Neural cell (in vitro differentiated cells): ENCODE results near the gene FBXW2. TPM values are rescaled to one million over a fixed set of nuclear protein-coding genes. Genes with fewer than 3 reads are reported as not detected.

ENCODE experiments used
- H2AFZ ChIP-seq: fragments of 200-600, 300-800 bp; sonication (generic), shearing (Covaris generic); 2 replicates; pipeline ENCODE4 v1.6.0; 2014; ENCODE audit warnings: low read depth, mild to moderate bottlenecking, antibody characterized with exemption, low read length, moderate library complexity
- H3F3A ChIP-seq: fragments of 200-600 bp; shearing (Covaris generic); 2 replicates; pipeline ENCODE4 v1.6.1; 2016; ENCODE audit warnings: mild to moderate bottlenecking, moderate library complexity, mixed read lengths, antibody characterized with exemption, low read length; ENCODE audit not compliant: insufficient read depth, poor library complexity, severe bottlenecking
- H3K27ac ChIP-seq: fragments of 200-600, 300-800 bp; sonication (generic), shearing (Covaris generic); 2 replicates; pipeline ENCODE4 v1.5.1; 2014; ENCODE audit warnings: mild to moderate bottlenecking, low read length, moderate library complexity
- H3K27me3 ChIP-seq: fragments of 300-800, 200-600 bp; sonication (generic), shearing (Covaris generic); 2 replicates; pipeline ENCODE4 v1.6.0; 2014; ENCODE audit warnings: mild to moderate bottlenecking, low read depth, low read length, moderate library complexity; ENCODE audit not compliant: insufficient read depth
- H3K36me3 ChIP-seq: fragments of 300-800, 200-600 bp; sonication (generic), shearing (Covaris generic); 2 replicates; pipeline ENCODE4 v1.5.1; 2014; ENCODE audit warnings: mild to moderate bottlenecking, antibody characterized with exemption, low read length, moderate library complexity; ENCODE audit not compliant: insufficient read depth
- H3K4me2 ChIP-seq: fragments of 300-800, 200-600 bp; sonication (generic), shearing (Covaris generic); 2 replicates; pipeline ENCODE4 v1.6.0; 2014; ENCODE audit warnings: mild to moderate bottlenecking, low read length
- H3K4me3 ChIP-seq: fragments of 300-800, 200-600 bp; sonication (generic), shearing (Covaris generic); 2 replicates; pipeline ENCODE4 v1.5.1; 2014; ENCODE audit warnings: mild to moderate bottlenecking, low read length, moderate library complexity
- H3K79me2 ChIP-seq: fragments of 200-600 bp; shearing (Covaris generic); replicated peaks from 2 replicates; pipeline ENCODE4 v1.6.0; 2014; ENCODE audit warnings: mild to moderate bottlenecking, low read length, moderate library complexity; ENCODE audit not compliant: insufficient read depth
- H3K9ac ChIP-seq: fragments of 300-800, 200-600 bp; sonication (generic), shearing (Covaris generic); 2 replicates; pipeline ENCODE4 v1.6.1; 2016; ENCODE audit warnings: mild to moderate bottlenecking, low read length, mixed read lengths
- H3K9me2 ChIP-seq: fragments of 200-600 bp; shearing (Covaris generic); 2 replicates; pipeline ENCODE4 v1.6.1; 2016; ENCODE audit warnings: mild to moderate bottlenecking, low read length, mixed read lengths; ENCODE audit not compliant: insufficient read depth
- H3K9me3 ChIP-seq: fragments of 200-600, 300-800 bp; sonication (generic), shearing (Covaris generic); 2 replicates; pipeline ENCODE4 v1.6.1; 2016; ENCODE audit warnings: mild to moderate bottlenecking, mixed run types, low read length, moderate library complexity, mixed read lengths
- H4K20me1 ChIP-seq: fragments of 200-600 bp; shearing (Covaris generic); 2 replicates; pipeline ENCODE4 v1.6.1; 2016; ENCODE audit warnings: mild to moderate bottlenecking, mixed run types; ENCODE audit not compliant: insufficient read depth
- EP300 ChIP-seq: fragments of 450-650 bp; conservative IDR thresholded peaks from 2 replicates; pipeline ENCODE4 v1.6.1; 2014; ENCODE audit warnings: antibody characterized with exemption, mild to moderate bottlenecking, moderate library complexity; ENCODE audit not compliant: poor library complexity, severe bottlenecking
- EZH2 ChIP-seq: fragments of 200-600, 300-800 bp; shearing (Covaris generic), sonication (generic); IDR thresholded peaks from 2 replicates; pipeline ENCODE4 v1.6.1; 2014; ENCODE audit warnings: antibody characterized with exemption, low read length, borderline replicate concordance, mild to moderate bottlenecking; ENCODE audit not compliant: insufficient read depth, poor library complexity, severe bottlenecking
- MXI1 ChIP-seq: fragments of 450-650 bp; conservative IDR thresholded peaks from 2 replicates; pipeline ENCODE4 v1.6.1; 2014; ENCODE audit warnings: antibody characterized with exemption, mild to moderate bottlenecking; ENCODE audit not compliant: poor library complexity, severe bottlenecking
- POLR2AphosphoS5 ChIP-seq: IDR thresholded peaks from 2 replicates; pipeline ENCODE4 v1.6.1; 2012
- RAD21 ChIP-seq: fragments of 450-650 bp; conservative IDR thresholded peaks from 2 replicates; pipeline ENCODE4 v1.6.1; 2014; ENCODE audit warnings: antibody characterized with exemption, mild to moderate bottlenecking, moderate library complexity
- REST ChIP-seq: IDR thresholded peaks from 2 replicates; pipeline ENCODE4 v1.6.1; 2012; ENCODE audit warnings: borderline replicate concordance
- SMC3 ChIP-seq: fragments of 450-650 bp; conservative IDR thresholded peaks from 2 replicates; pipeline ENCODE4 v1.6.1; 2014; ENCODE audit warnings: antibody characterized with exemption, mild to moderate bottlenecking, moderate library complexity; ENCODE audit not compliant: poor library complexity
- TAF1 ChIP-seq: IDR thresholded peaks from 2 replicates; pipeline ENCODE4 v1.6.1; 2012; ENCODE audit warnings: low read depth
- polyA plus RNA-seq: library from polyadenylated mRNA; depleted of rRNA; stranded (reverse); fragments of >200 nt; gene quantifications from 2 replicates; pipeline ENCODE4 v1.2.3, GENCODE V29; 2014
- TF ChIP-seq, protein P1 (sequence below): fragments of 450-650 bp; IDR thresholded peaks from 2 replicates; pipeline ENCODE4 v1.5.1; 2014; ENCODE audit warnings: antibody characterized with exemption, mild to moderate bottlenecking, moderate library complexity; ENCODE audit not compliant: poor library complexity, severe bottlenecking

Gene FBXW2
- polyA plus RNA-seq, 1 donor from 2014 or later, result 49.5 TPM

GRCh38 chr9:120758544-120758943, 34.7 kb downstream of the FBXW2 start:
- TF ChIP-seq REST (no peak), SMC3 (no peak), POLR2AphosphoS5 (no peak), TAF1 (no peak), RAD21 (no peak), EZH2 (no peak), MXI1 (no peak), EP300 (no peak)
- TF ChIP-seq, protein P1, sequence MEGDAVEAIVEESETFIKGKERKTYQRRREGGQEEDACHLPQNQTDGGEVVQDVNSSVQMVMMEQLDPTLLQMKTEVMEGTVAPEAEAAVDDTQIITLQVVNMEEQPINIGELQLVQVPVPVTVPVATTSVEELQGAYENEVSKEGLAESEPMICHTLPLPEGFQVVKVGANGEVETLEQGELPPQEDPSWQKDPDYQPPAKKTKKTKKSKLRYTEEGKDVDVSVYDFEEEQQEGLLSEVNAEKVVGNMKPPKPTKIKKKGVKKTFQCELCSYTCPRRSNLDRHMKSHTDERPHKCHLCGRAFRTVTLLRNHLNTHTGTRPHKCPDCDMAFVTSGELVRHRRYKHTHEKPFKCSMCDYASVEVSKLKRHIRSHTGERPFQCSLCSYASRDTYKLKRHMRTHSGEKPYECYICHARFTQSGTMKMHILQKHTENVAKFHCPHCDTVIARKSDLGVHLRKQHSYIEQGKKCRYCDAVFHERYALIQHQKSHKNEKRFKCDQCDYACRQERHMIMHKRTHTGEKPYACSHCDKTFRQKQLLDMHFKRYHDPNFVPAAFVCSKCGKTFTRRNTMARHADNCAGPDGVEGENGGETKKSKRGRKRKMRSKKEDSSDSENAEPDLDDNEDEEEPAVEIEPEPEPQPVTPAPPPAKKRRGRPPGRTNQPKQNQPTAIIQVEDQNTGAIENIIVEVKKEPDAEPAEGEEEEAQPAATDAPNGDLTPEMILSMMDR, result no peak
- Histone ChIP-seq H3K27me3 (no peaks in the 10 kb centered on the region), H3K27ac (no peak overlapping the region), H3K9me2 (no peaks in the 10 kb centered on the region), H3F3A (no peaks in the 10 kb centered on the region), H3K9ac (no peak overlapping the region), H3K4me3 (no peak overlapping the region), H3K4me2 (no peak overlapping the region), H4K20me1 (no peaks in the 10 kb centered on the region), H3K79me2 (no peaks in the 10 kb centered on the region), H3K9me3 (no peaks in the 10 kb centered on the region), H2AFZ (no peak overlapping the region), H3K36me3 (no peaks in the 10 kb centered on the region)

DNA sequence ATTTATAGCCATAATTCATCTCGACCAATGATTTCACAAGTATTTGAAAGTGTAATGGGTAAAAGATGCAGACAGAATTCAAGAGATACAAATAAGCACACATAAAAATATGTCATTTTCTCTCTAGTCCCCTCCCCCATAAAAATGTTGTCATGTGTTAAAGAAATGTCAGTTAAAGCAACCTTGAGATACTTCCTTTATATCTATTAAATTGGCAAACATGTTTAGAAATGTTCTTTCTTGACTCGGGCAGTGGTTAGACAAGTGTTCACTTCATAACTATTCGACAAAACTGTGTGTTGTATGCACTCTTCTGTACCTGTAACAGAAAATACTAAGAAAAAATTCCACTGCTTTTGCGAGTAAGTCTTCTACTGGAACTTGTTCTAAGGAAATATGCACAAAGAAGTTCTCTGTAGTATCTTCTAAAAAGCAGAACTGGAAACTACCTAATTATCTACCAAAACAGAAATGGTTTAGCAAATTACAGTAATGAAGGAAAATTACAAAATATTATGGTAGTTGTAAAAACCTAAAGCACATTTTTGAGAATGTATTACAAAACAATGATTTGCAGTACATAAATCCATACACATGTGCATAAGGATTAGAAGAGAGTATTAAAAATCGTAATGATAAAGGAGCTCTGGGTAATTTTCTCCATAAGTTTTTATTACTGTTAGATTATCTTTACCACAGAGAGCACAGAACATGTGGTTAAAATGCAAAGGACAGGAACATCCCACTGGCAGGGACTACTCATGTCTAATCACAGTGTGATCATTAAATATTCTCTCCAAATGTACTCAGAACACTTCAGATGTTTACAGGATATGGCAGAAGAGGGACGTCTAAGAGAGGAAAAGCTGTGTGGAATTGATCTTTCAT, 35.9 kb downstream of the FBXW2 start:
- no peak overlapping the region for H3K9ac ChIP-seq
- H2AFZ ChIP-seq, result no peak overlapping the region
- no peaks in the 10 kb centered on the region for H3K9me2 ChIP-seq
- no peak overlapping the region for H3K27ac ChIP-seq
- no peak overlapping the region for H3K4me3 ChIP-seq
- H3K4me2 ChIP-seq, result no peak overlapping the region
- H3F3A ChIP-seq, result no peaks in the 10 kb centered on the region
- no peaks in the 10 kb centered on the region for H3K36me3 ChIP-seq
- no peaks in the 10 kb centered on the region for H4K20me1 ChIP-seq
- H3K79me2 ChIP-seq, result no peaks in the 10 kb centered on the region
- no peaks in the 10 kb centered on the region for H3K27me3 ChIP-seq
- H3K9me3 ChIP-seq, result no peaks in the 10 kb centered on the region
- TF ChIP-seq POLR2AphosphoS5 (no peak), EP300 (no peak), MXI1 (no peak), REST (no peak), RAD21 (no peak), TAF1 (no peak), SMC3 (no peak), EZH2 (no peak)
- TF ChIP-seq, protein P1, result no peak
